IMR-90 (cell line): ENCODE data around the gene SLC35E4. TPM values are rescaled to one million over a fixed set of nuclear protein-coding genes. Genes with fewer than 3 reads are reported as not detected.

Experiments used
- ATAC-seq: fragments of 200-7000 bp; cut with Tn5 transposase; 2 replicates; pipeline ENCODE4 v1.9.1; 2020; ENCODE audit warnings: low read depth, mild to moderate bottlenecking, moderate library complexity
- BruUV-seq: library from RNA; stranded (reverse); fragments of 400-500 nt; replicated peaks from 2 replicates; lab custom pipeline; 2021; lab: Mats Ljungman, UMichigan
- CTCF ChIA-PET: fragments of 300-600 bp; formaldehyde crosslinking; extraction: SDS; loops from one replicate; lab custom pipeline; 2021; ENCODE audit warnings: antibody characterized with exemption; lab: Yijun Ruan, JAX
- POLR2A ChIA-PET: fragments of 300-600 bp; sonication (Branson Sonifier 250); formaldehyde crosslinking; loops from one replicate; lab custom pipeline; 2022; ENCODE audit warnings: antibody characterized with exemption; ENCODE audit not compliant: unreplicated experiment; lab: Charles Lee
- DNase-seq: peaks from one replicate; pipeline ENCODE4 v3.0.0; 2013
- H2AFZ ChIP-seq: replicated peaks from 2 replicates; pipeline ENCODE3; 2013; ENCODE audit warnings: low read length, mild to moderate bottlenecking; ENCODE audit not compliant: poor library complexity
- H2AK5ac ChIP-seq: 2 replicates; pipeline ENCODE4 v1.6.1; 2013; ENCODE audit warnings: low read depth, low read length, inconsistent platforms
- H2AK9ac ChIP-seq: replicated peaks from 2 replicates; pipeline ENCODE3; 2013; ENCODE audit warnings: mild to moderate bottlenecking, low read depth, low read length, moderate library complexity; ENCODE audit not compliant: poor library complexity
- H2BK120ac ChIP-seq: 2 replicates; pipeline ENCODE4 v1.6.1; 2013; ENCODE audit warnings: low read depth, low read length, inconsistent platforms
- H2BK15ac ChIP-seq: 3 replicates; pipeline ENCODE4 v1.6.1; 2013; ENCODE audit warnings: low read depth, low read length, inconsistent platforms
- H2BK20ac ChIP-seq: 2 replicates; pipeline ENCODE4 v1.6.1; 2013; ENCODE audit warnings: low read depth, mild to moderate bottlenecking, inconsistent platforms, low read length, moderate library complexity
- H2BK5ac ChIP-seq: 2 replicates; pipeline ENCODE4 v1.6.1; 2013; ENCODE audit warnings: mild to moderate bottlenecking, low read depth, low read length, inconsistent platforms; ENCODE audit not compliant: poor library complexity, severe bottlenecking
- H3K14ac ChIP-seq: replicated peaks from 2 replicates; pipeline ENCODE4 v1.6.1; 2013; ENCODE audit warnings: low read depth, low read length, inconsistent platforms
- H3K18ac ChIP-seq: 2 replicates; pipeline ENCODE4 v1.6.1; 2013; ENCODE audit warnings: low read depth, low read length, control low read depth
- H3K23ac ChIP-seq: 2 replicates; pipeline ENCODE4 v1.6.1; 2013; ENCODE audit warnings: low read depth, low read length, inconsistent platforms
- H3K27ac ChIP-seq: 2 replicates; pipeline ENCODE4 v1.5.1; 2013; ENCODE audit warnings: mild to moderate bottlenecking, control low read depth, low read length; ENCODE audit not compliant: insufficient read depth
- H3K27me3 ChIP-seq: 2 replicates; pipeline ENCODE4 v1.6.1; 2013; ENCODE audit warnings: low read length; ENCODE audit not compliant: control insufficient read depth, insufficient read depth
- H3K36me3 ChIP-seq: 2 replicates; pipeline ENCODE4 v1.6.1; 2013; ENCODE audit warnings: low read length, mixed read lengths; ENCODE audit not compliant: control insufficient read depth, insufficient read depth
- H3K4ac ChIP-seq: 2 replicates; pipeline ENCODE4 v1.6.1; 2013; ENCODE audit warnings: low read depth, low read length, inconsistent platforms
- H3K4me1 ChIP-seq: 2 replicates; pipeline ENCODE4 v1.6.1; 2013; ENCODE audit warnings: low read length, mixed read lengths; ENCODE audit not compliant: control insufficient read depth, insufficient read depth
- H3K4me2 ChIP-seq: 2 replicates; pipeline ENCODE4 v1.6.1; 2013; ENCODE audit warnings: low read depth, mild to moderate bottlenecking, control low read depth, low read length, moderate library complexity
- H3K4me3 ChIP-seq: 2 replicates; pipeline ENCODE4 v1.5.1; 2013; ENCODE audit warnings: low read depth, mild to moderate bottlenecking, control low read depth, low read length, moderate library complexity; ENCODE audit not compliant: insufficient read depth
- H3K56ac ChIP-seq: 2 replicates; pipeline ENCODE4 v1.6.1; 2013; ENCODE audit warnings: low read length, inconsistent platforms; ENCODE audit not compliant: insufficient read depth; ENCODE audit errors: extremely low read depth
- H3K79me1 ChIP-seq, 2 experiments: 2 replicates each; pipeline ENCODE4 v1.6.1; 2013; ENCODE audit warnings: low read length in 2 of 2, inconsistent platforms in 1 of 2, low read depth in 1 of 2
- H3K9ac ChIP-seq: 2 replicates; pipeline ENCODE4 v1.6.1; 2013; ENCODE audit warnings: low read depth, low read length, control low read depth
- H3K9me1 ChIP-seq: 2 replicates; pipeline ENCODE4 v1.6.1; 2013; ENCODE audit warnings: low read length, inconsistent platforms; ENCODE audit not compliant: insufficient read depth
- H3K9me3 ChIP-seq: 2 replicates; pipeline ENCODE4 v1.6.1; 2013; ENCODE audit warnings: low read length; ENCODE audit not compliant: control insufficient read depth, insufficient read depth
- H4K20me1 ChIP-seq: 2 replicates; pipeline ENCODE4 v1.6.1; 2013; ENCODE audit warnings: low read length, inconsistent platforms; ENCODE audit not compliant: insufficient read depth
- H4K5ac ChIP-seq: 2 replicates; pipeline ENCODE4 v1.6.1; 2013; ENCODE audit warnings: mild to moderate bottlenecking, low read depth, low read length, control low read depth
- H4K8ac ChIP-seq, 2 experiments: 2 replicates each; pipeline ENCODE4 v1.6.1; 2013; ENCODE audit warnings: low read depth in 2 of 2, low read length in 2 of 2, control low read depth in 1 of 2, inconsistent platforms in 1 of 2
- H4K91ac ChIP-seq: 2 replicates; pipeline ENCODE4 v1.6.1; 2013; ENCODE audit warnings: low read depth, low read length, inconsistent platforms; ENCODE audit not compliant: insufficient read depth
- BHLHE40 ChIP-seq: fragments of 150-350 bp; IDR thresholded peaks from 2 replicates; pipeline ENCODE4 v1.6.1; 2016; ENCODE audit warnings: mild to moderate bottlenecking, low read depth, low read length
- CEBPB ChIP-seq: IDR thresholded peaks from 2 replicates; pipeline ENCODE4 v1.6.1; 2012; ENCODE audit warnings: low read depth, low read length, improper control_type of control experiment
- ELK1 ChIP-seq: fragments of 150-350 bp; IDR thresholded peaks from 2 replicates; pipeline ENCODE4 v1.6.1; 2016; ENCODE audit warnings: low read depth, mild to moderate bottlenecking, low read length, moderate library complexity, borderline replicate concordance
- MAFK ChIP-seq: IDR thresholded peaks from 2 replicates; pipeline ENCODE4 v1.6.1; 2012; ENCODE audit warnings: low read depth, low read length, improper control_type of control experiment
- MAZ ChIP-seq: IDR thresholded peaks from 2 replicates; pipeline ENCODE4 v1.6.1; 2012; ENCODE audit warnings: low read depth, mild to moderate bottlenecking, low read length, improper control_type of control experiment, moderate library complexity, borderline replicate concordance
- MXI1 ChIP-seq: IDR thresholded peaks from 2 replicates; pipeline ENCODE4 v1.6.1; 2012; ENCODE audit warnings: low read depth, mild to moderate bottlenecking, low read length, moderate library complexity, borderline replicate concordance
- NFE2L2 ChIP-seq: fragments of 150-350 bp; IDR thresholded peaks from 2 replicates; pipeline ENCODE4 v1.6.1; 2016; ENCODE audit warnings: low read depth, mild to moderate bottlenecking, low read length
- POLR2A ChIP-seq: IDR thresholded peaks from 2 replicates; pipeline ENCODE4 v1.6.1; 2012; ENCODE audit warnings: mild to moderate bottlenecking, low read depth, low read length
- RFX5 ChIP-seq: IDR thresholded peaks from 2 replicates; pipeline ENCODE4 v1.8.0; 2012; ENCODE audit warnings: low read depth, mild to moderate bottlenecking, low read length, moderate library complexity
- SMC3 ChIP-seq: fragments of 150-350 bp; IDR thresholded peaks from 2 replicates; pipeline ENCODE4 v1.6.1; 2016; ENCODE audit warnings: low read depth, mild to moderate bottlenecking, antibody characterized with exemption, low read length, moderate library complexity
- USF2 ChIP-seq: fragments of 150-350 bp; IDR thresholded peaks from 2 replicates; pipeline ENCODE4 v1.6.1; 2017; ENCODE audit warnings: mild to moderate bottlenecking, antibody characterized with exemption, low read length, low read depth
- WGBS, 2 experiments: methylation state at CpG; one replicate each; pipeline versions ENCODE4 v1.1.5 to v1.1.7; 2013; ENCODE audit warnings: missing lambda C conversion rate in 2 of 2; ENCODE audit not compliant: insufficient read length in 1 of 2; ENCODE audit errors: extremely low coverage in 2 of 2; 5-methylcytosine and 5-hydroxymethylcytosine counted together
- dilution Hi-C: fragments of 300-500 bp; cut with HindIII; formaldehyde crosslinking; loops from one replicate; pipeline ENCODE4 v1.14.3; 2018; ENCODE audit warnings: low sequenced_read_pairs; ENCODE audit not compliant: unreplicated experiment
- in situ Hi-C: fragments of 300-500 bp; cut with MboI; formaldehyde crosslinking; loops from 3 replicates; pipeline ENCODE4 v1.14.3; 2019; ENCODE audit warnings: low sequenced_read_pairs, inconsistent platforms, mixed read lengths
- intact Hi-C: fragments of 100-400 bp; cut with micrococcal nuclease; formaldehyde crosslinking; loops from 2 replicates; pipeline ENCODE4 v1.10.0; 2022
- polyA plus RNA-seq, 3 experiments: library from polyadenylated mRNA; depleted of rRNA; stranded (reverse); fragments of >200 nt; gene quantifications; 2 replicates each; pipeline ENCODE4 v1.2.3, GENCODE V29; 2012; ENCODE audit warnings: low replicate concordance in 1 of 3
- total RNA-seq: library from RNA; depleted of rRNA; stranded (reverse); fragments of >200 nt; gene quantifications from 2 replicates; pipeline ENCODE4 v1.2.3, GENCODE V29; 2012

SLC35E4 gene
- total and polyA plus RNA-seq, 2 of the 4 experiments (the other 2 are of a cell fraction) = 5.7 to 6.8 TPM

- H3K79me1 ChIP-seq = no peaks in the 10 kb centered on the region; a peak in 1 of 4 replicates
- no peak overlapping the region for H3K23ac ChIP-seq
- H4K91ac ChIP-seq = no peak overlapping the region
- no peak overlapping the region for H3K14ac ChIP-seq
- H3K36me3 ChIP-seq = no peaks in the 10 kb centered on the region
- H2AK5ac ChIP-seq = no peak overlapping the region
- no peak overlapping the region for H2BK15ac ChIP-seq
- H4K20me1 ChIP-seq = no peaks in the 10 kb centered on the region
- H4K5ac ChIP-seq = no peak overlapping the region
- dilution Hi-C loops = no loop called here
- H2BK20ac ChIP-seq = no peak overlapping the region
- peaks cover 7% of the 10 kb centered on the region for H3K9me1 ChIP-seq
- TF ChIP-seq CEBPB (no peak), RFX5 (no peak), MXI1 (no peak), BHLHE40 (no peak), SMC3 (no peak), NFE2L2 (no peak), POLR2A (no peak), MAFK (no peak), ELK1 (no peak), USF2 (no peak), MAZ (no peak)
- no peak overlapping the region for H3K9ac ChIP-seq
- WGBS, 2 experiments = 100% methylated on average over 1 of the region's 2 CpGs; no CpG with 5 or more reads in 1 of the 2 experiments
- intact Hi-C loops = no loop called here
- ATAC-seq (no peak), DNase-seq (no peak)
- no peak overlapping the region for H3K27ac ChIP-seq
- no peak overlapping the region for H3K18ac ChIP-seq
- ChIA-PET CTCF (interaction anchor here (0.6 kb wide), 1 partner anchor 289 kb away, joined by 3 read pairs; no protein-coding TSS in a partner anchor), POLR2A (no interaction called here)
- no peak overlapping the region for H3K4me3 ChIP-seq
- H3K9me3 ChIP-seq = no peaks in the 10 kb centered on the region
- H3K4ac ChIP-seq = no peak overlapping the region
- H2BK120ac ChIP-seq = no peak overlapping the region
- H3K4me2 ChIP-seq = no peak overlapping the region
- BruUV-seq = no TSS peak
- in situ Hi-C loops = no loop called here
- H4K8ac ChIP-seq = no peak overlapping the region
- no peak overlapping the region for H2AK9ac ChIP-seq
- H2BK5ac ChIP-seq = no peak overlapping the region
- no peak overlapping the region for H2AFZ ChIP-seq
- H3K4me1 ChIP-seq = peaks cover 12% of the 10 kb centered on the region
- no peaks in the 10 kb centered on the region; the same call in 1 of the 2 replicates for H3K27me3 ChIP-seq
- H3K56ac ChIP-seq = no peak overlapping the region
These were observed 30.9 kb upstream of the SLC35E4 start for GRCh38 chr22:30604723-30605122.
